HL-60 (cell line): ENCODE measurements around the gene ACTN1.

Experiments
- DNase-seq, 2 experiments: peaks; one replicate each; pipeline ENCODE4 v3.0.0-alpha.2; 2010 to 2020; ENCODE audit warnings: low read depth in 1 of 2, low spot score in 1 of 2
- H3K27ac ChIP-seq: fragments of 250-450 bp; sonication (Bioruptor Pico); replicated peaks from 2 replicates; pipeline ENCODE4 v1.5.1; 2020; ENCODE audit warnings: mild to moderate bottlenecking, moderate library complexity
- H3K27me3 ChIP-seq: fragments of 250-450 bp; sonication (Bioruptor Pico); 2 replicates; pipeline ENCODE4 v1.5.1; 2021; ENCODE audit warnings: mild to moderate bottlenecking, moderate library complexity; ENCODE audit not compliant: insufficient read depth, poor library complexity, severe bottlenecking
- H3K4me3 ChIP-seq: replicated peaks from 2 replicates; pipeline ENCODE4 v1.5.1; 2011; ENCODE audit warnings: mild to moderate bottlenecking, control low read depth, low read length; ENCODE audit not compliant: insufficient read depth
- GABPA ChIP-seq: IDR thresholded peaks from 2 replicates; pipeline ENCODE4 v1.6.1; 2012; ENCODE audit warnings: low read depth
- POLR2AphosphoS5 ChIP-seq: IDR thresholded peaks from 2 replicates; pipeline ENCODE4 v1.6.1; 2012; ENCODE audit warnings: low read depth
- SPI1 ChIP-seq: IDR thresholded peaks from 2 replicates; pipeline ENCODE4 v1.6.1; 2012; ENCODE audit warnings: low read depth, mild to moderate bottlenecking, borderline replicate concordance
- TF ChIP-seq, protein P1 (sequence below): IDR thresholded peaks from one replicate; pipeline ENCODE4 v1.5.1; 2011; ENCODE audit warnings: low read length, control low read depth, inconsistent platforms; ENCODE audit not compliant: insufficient read depth
- TF ChIP-seq, protein P2 (sequence below): IDR thresholded peaks from 2 replicates; pipeline ENCODE4 v1.6.1; 2012; ENCODE audit warnings: low read depth; ENCODE audit not compliant: insufficient replicate concordance

The ACTN1 gene

DNA sequence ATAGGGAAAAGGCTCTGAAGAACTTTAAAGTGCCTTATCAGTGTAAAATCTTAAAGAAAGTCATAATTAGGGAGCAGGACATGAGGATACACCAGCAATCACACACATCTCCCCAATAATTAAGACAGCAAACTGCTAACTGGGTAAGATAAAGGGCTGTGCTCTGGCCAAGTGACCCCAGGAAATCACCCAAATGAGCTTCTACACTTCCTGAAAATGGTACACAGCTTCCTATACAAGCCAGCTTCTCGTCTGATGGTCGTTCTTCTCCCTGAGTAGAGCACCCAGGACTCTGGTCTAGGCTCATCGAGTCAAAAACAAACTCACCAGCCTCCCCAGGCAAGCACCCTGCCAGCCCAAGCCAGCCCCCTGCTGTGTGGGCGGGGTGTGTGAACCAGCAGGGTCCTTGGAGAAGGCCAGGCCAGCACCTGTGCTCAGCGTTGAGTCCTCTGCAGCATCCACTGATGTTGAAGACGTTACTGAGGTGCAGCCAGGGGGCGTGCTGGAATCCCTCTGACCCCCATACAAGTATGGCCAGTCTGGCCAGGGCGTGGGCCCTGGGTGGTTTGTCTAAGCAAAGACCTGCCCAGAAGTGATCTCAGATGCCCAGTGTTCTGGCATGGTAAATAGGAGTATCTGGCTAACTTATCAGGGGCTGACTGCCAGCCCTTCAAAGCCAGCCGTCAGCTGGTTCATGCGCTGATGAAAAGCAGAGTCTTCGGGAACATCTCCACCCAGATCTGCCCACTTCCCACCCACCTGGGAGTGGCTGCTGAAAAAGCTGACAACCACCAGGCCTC is 41.4 kb downstream of the ACTN1 start:
- Histone ChIP-seq H3K27ac (no peak overlapping the region), H3K4me3 (no peak overlapping the region)
- TF ChIP-seq SPI1, result no peak
- TF ChIP-seq, protein P1, sequence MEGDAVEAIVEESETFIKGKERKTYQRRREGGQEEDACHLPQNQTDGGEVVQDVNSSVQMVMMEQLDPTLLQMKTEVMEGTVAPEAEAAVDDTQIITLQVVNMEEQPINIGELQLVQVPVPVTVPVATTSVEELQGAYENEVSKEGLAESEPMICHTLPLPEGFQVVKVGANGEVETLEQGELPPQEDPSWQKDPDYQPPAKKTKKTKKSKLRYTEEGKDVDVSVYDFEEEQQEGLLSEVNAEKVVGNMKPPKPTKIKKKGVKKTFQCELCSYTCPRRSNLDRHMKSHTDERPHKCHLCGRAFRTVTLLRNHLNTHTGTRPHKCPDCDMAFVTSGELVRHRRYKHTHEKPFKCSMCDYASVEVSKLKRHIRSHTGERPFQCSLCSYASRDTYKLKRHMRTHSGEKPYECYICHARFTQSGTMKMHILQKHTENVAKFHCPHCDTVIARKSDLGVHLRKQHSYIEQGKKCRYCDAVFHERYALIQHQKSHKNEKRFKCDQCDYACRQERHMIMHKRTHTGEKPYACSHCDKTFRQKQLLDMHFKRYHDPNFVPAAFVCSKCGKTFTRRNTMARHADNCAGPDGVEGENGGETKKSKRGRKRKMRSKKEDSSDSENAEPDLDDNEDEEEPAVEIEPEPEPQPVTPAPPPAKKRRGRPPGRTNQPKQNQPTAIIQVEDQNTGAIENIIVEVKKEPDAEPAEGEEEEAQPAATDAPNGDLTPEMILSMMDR, result no peak
- TF ChIP-seq POLR2AphosphoS5, result no peak
- no peak for TF ChIP-seq GABPA
- TF ChIP-seq, protein P2, sequence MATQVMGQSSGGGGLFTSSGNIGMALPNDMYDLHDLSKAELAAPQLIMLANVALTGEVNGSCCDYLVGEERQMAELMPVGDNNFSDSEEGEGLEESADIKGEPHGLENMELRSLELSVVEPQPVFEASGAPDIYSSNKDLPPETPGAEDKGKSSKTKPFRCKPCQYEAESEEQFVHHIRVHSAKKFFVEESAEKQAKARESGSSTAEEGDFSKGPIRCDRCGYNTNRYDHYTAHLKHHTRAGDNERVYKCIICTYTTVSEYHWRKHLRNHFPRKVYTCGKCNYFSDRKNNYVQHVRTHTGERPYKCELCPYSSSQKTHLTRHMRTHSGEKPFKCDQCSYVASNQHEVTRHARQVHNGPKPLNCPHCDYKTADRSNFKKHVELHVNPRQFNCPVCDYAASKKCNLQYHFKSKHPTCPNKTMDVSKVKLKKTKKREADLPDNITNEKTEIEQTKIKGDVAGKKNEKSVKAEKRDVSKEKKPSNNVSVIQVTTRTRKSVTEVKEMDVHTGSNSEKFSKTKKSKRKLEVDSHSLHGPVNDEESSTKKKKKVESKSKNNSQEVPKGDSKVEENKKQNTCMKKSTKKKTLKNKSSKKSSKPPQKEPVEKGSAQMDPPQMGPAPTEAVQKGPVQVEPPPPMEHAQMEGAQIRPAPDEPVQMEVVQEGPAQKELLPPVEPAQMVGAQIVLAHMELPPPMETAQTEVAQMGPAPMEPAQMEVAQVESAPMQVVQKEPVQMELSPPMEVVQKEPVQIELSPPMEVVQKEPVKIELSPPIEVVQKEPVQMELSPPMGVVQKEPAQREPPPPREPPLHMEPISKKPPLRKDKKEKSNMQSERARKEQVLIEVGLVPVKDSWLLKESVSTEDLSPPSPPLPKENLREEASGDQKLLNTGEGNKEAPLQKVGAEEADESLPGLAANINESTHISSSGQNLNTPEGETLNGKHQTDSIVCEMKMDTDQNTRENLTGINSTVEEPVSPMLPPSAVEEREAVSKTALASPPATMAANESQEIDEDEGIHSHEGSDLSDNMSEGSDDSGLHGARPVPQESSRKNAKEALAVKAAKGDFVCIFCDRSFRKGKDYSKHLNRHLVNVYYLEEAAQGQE, result no peak

DNA sequence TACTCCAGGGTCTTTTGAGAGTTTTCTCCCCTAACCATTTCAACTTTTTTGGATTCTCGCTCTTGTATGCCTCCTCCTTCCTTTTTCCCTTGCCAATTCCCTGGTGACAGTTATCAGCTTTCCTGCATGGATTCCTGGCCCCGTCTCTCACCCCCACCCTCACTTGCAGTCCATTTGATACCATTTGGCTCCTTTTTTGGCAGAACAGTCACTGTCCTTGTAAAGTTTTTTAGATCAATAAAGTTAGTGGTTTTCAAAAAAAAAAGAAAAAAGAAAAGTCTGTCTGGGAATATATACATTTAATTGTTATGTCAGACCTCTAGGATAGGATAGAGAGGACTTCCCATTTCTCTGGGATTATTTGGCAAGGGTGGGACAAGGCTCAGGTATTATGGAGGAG is 42.1 kb downstream of the ACTN1 start:
- no peak overlapping the region for H3K27ac ChIP-seq
- H3K27me3 ChIP-seq, result no peaks in the 10 kb centered on the region
- no peak overlapping the region for H3K4me3 ChIP-seq
- TF ChIP-seq, protein P1, result no peak
- no peak for TF ChIP-seq POLR2AphosphoS5
- TF ChIP-seq GABPA, result no peak
- DNase-seq, result no peak

More for the DNA sequence above, 41.4 kb downstream of the ACTN1 start:
- no peaks in the 10 kb centered on the region for H3K27me3 ChIP-seq
- DNase-seq, result no peak

DNA sequence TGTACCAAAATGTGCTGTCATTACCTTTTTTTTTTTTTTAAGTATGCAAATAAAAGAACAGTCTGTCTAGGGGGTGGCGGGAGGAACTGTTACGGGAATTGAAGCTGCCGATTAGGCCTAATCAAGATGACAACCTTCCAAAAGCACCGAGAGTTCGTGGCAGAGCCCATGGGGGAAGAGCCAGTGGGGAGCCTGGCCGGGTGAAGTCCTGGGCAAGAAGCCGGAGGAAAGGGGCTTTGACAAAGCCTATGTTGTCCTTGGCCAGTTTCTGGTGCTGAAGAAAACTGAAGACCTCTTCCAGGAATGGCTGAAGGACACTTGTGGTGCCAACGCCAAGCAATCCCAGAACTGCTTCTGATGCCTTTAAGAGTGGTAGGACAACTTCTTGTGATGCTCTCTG is 42.6 kb downstream of the ACTN1 start:
- TF ChIP-seq, protein P2, result no peak
- TF ChIP-seq GABPA (no peak), SPI1 (no peak), POLR2AphosphoS5 (no peak)
- TF ChIP-seq, protein P1, result no peak
- no peaks in the 10 kb centered on the region for H3K27me3 ChIP-seq
- DNase-seq, result no peak
- H3K27ac ChIP-seq, result no peak overlapping the region
- H3K4me3 ChIP-seq, result no peak overlapping the region

DNA sequence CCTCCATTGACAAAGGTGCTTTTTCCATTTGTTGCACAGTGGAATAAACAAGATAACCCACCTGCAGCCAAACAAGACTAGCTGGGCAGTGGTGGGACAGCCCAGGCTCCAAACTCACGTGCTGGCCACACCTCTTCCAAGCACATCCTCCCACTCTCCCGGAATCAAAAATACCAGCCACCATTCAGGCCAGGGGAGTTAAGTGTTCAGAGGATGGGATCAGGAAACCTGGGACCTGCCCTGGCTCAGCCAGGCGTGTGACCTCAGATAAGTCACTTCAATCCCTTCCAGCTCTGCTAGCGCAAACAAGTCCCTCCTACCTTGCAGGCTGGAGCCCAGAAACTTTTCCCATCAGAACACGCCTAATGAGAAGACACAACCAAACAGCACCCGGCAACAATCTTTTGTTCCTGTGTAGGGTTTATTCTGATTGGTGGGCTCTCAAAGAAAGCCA is 43.3 kb downstream of the ACTN1 start:
- no peak for TF ChIP-seq POLR2AphosphoS5
- Histone ChIP-seq H3K4me3 (no peak overlapping the region), H3K27ac (no peak overlapping the region), H3K27me3 (no peaks in the 10 kb centered on the region)
- DNase-seq, result no peak
